Nephron (organoid): ENCODE results near the gene ZNF423.

Experiments
- H3K27ac Mint-ChIP-seq, 3 experiments: 2 replicates each; pipeline ENCODE4 v1.8.0; 2020; ENCODE audit warnings: mixed read lengths in 3 of 3, mild to moderate bottlenecking in 2 of 3, moderate library complexity in 1 of 3
- H3K27me3 Mint-ChIP-seq: 2 replicates; pipeline ENCODE4 v1.8.0; 2021; ENCODE audit warnings: low read depth, mild to moderate bottlenecking, moderate library complexity, mixed read lengths
- H3K36me3 Mint-ChIP-seq: 2 replicates; pipeline ENCODE4 v1.8.0; 2020; ENCODE audit warnings: low read depth, mixed read lengths
- H3K4me1 Mint-ChIP-seq: 2 replicates; pipeline ENCODE4 v1.8.0; 2020; ENCODE audit warnings: mixed read lengths
- H3K4me3 Mint-ChIP-seq, 3 experiments: 2 replicates each; pipeline ENCODE4 v1.8.0; 2020; ENCODE audit warnings: mild to moderate bottlenecking in 3 of 3, mixed read lengths in 3 of 3, moderate library complexity in 2 of 3
- H3K9me3 Mint-ChIP-seq: 2 replicates; pipeline ENCODE4 v1.8.0; 2020; ENCODE audit warnings: mixed read lengths
- CTCF ChIP-seq, 3 experiments: fragments of 200-600 bp; sonication (generic); IDR thresholded peaks; one replicate each; pipeline ENCODE4 v1.5.0; 2021; ENCODE audit warnings: antibody characterized with exemption in 3 of 3; ENCODE audit not compliant: unreplicated experiment in 3 of 3

Gene ZNF423

GRCh38 chr16:49866595-49867071, 10.7 kb upstream of the ZNF423 start:
- no peaks in the 10 kb centered on the region for H3K9me3 Mint-ChIP-seq
- H3K4me1 Mint-ChIP-seq: peaks cover 27% of the 10 kb centered on the region
- no peak overlapping the region for H3K4me3 Mint-ChIP-seq
- peak overlapping the region; percentile 45 to 48 (median 46) for H3K27ac Mint-ChIP-seq
- peaks cover 4% of the 10 kb centered on the region for H3K27me3 Mint-ChIP-seq
- no peak for TF ChIP-seq CTCF (IDR thresholded peaks at IDR 0.05; ENCODE audit: unreplicated experiment in 3 of 3)
- no peaks in the 10 kb centered on the region for H3K36me3 Mint-ChIP-seq

- Mint-ChIP-seq H3K27me3 (peaks cover 3% of the 10 kb centered on the region), H3K36me3 (no peaks in the 10 kb centered on the region), H3K4me3 (peak overlapping the region in 1 of 3 experiments; percentile 27), H3K9me3 (no peaks in the 10 kb centered on the region), H3K4me1 (peaks cover 37% of the 10 kb centered on the region), H3K27ac (peak overlapping the region; percentile 66 to 67 (median 67))
- no peak for TF ChIP-seq CTCF (IDR thresholded peaks at IDR 0.05; ENCODE audit: unreplicated experiment in 3 of 3)
Observed at GRCh38 chr16:49862694-49863093, 6.8 kb upstream of the ZNF423 start.

- Mint-ChIP-seq H3K9me3 (no peaks in the 10 kb centered on the region), H3K4me1 (peaks cover 27% of the 10 kb centered on the region), H3K4me3 (no peak overlapping the region), H3K27ac (peak overlapping the region in 1 of 3 experiments; percentile 66), H3K36me3 (no peaks in the 10 kb centered on the region), H3K27me3 (peaks cover 7% of the 10 kb centered on the region)
- no peak for TF ChIP-seq CTCF (IDR thresholded peaks at IDR 0.05; ENCODE audit: unreplicated experiment in 3 of 3)
Observed at GRCh38 chr16:49861299-49861698, 5.4 kb upstream of the ZNF423 start.

- Mint-ChIP-seq H3K36me3 (no peaks in the 10 kb centered on the region), H3K27me3 (peaks cover 7% of the 10 kb centered on the region), H3K4me3 (peak overlapping the region in 2 of 3 experiments; percentile 33 to 56), H3K4me1 (peaks cover 27% of the 10 kb centered on the region), H3K9me3 (no peaks in the 10 kb centered on the region), H3K27ac (peak overlapping the region; percentile 49 to 81 (median 76))
- TF ChIP-seq CTCF (IDR thresholded peaks at IDR 0.05; ENCODE audit: unreplicated experiment in 3 of 3): no peak
Observed at GRCh38 chr16:49860593-49860992, 4.7 kb upstream of the ZNF423 start.

- H3K27ac Mint-ChIP-seq: peak overlapping the region; percentile 94 to 98 (median 97)
- H3K27me3 Mint-ChIP-seq: peaks cover 7% of the 10 kb centered on the region
- peaks cover 29% of the 10 kb centered on the region for H3K4me1 Mint-ChIP-seq
- peak overlapping the region; percentile 82 to 88 (median 88) for H3K4me3 Mint-ChIP-seq
- H3K9me3 Mint-ChIP-seq: no peaks in the 10 kb centered on the region
- TF ChIP-seq CTCF (IDR thresholded peaks at IDR 0.05; ENCODE audit: unreplicated experiment in 3 of 3): peak in 1 of 3 experiments; percentile 6
- no peaks in the 10 kb centered on the region for H3K36me3 Mint-ChIP-seq
Observed at GRCh38 chr16:49859125-49859811, 3.4 kb upstream of the ZNF423 start.
